ENCODE data around the gene WSCD1. TPM values are rescaled to one million over a fixed set of nuclear protein-coding genes. Genes with fewer than 3 reads are reported as not detected.

Gene WSCD1
- total RNA-seq, 1 donor: under 0.01 TPM

- no peak for TF ChIP-seq CTCF (IDR thresholded peaks at IDR 0.05; ENCODE audit: insufficient read depth, low read depth, low read length)
- no peak for DNase-seq (ENCODE audit: low read depth)
- H3K4me3 ChIP-seq (ENCODE audit: low read depth, low read length): no peak overlapping the region
Observed at GRCh38 chr17:6096201-6097004, 26.2 kb downstream of the WSCD1 start.

GRCh38 chr17:6097005-6097279 lies 26.8 kb downstream of the WSCD1 start:
- DNase-seq (ENCODE audit: low read depth): no peak
- no peak overlapping the region for H3K4me3 ChIP-seq (ENCODE audit: low read depth, low read length)
- no peak for TF ChIP-seq CTCF (IDR thresholded peaks at IDR 0.05; ENCODE audit: insufficient read depth, low read depth, low read length)

GRCh38 chr17:6098050-6098822 lies 28.1 kb downstream of the WSCD1 start:
- TF ChIP-seq CTCF (IDR thresholded peaks at IDR 0.05; ENCODE audit: insufficient read depth, low read depth, low read length): no peak
- H3K4me3 ChIP-seq (ENCODE audit: low read depth, low read length): no peak overlapping the region
- DNase-seq (ENCODE audit: low read depth): no peak

- DNase-seq (ENCODE audit: low read depth): no peak
- H3K4me3 ChIP-seq (ENCODE audit: low read depth, low read length): no peak overlapping the region
- TF ChIP-seq CTCF (IDR thresholded peaks at IDR 0.05; ENCODE audit: insufficient read depth, low read depth, low read length): no peak
Observed at GRCh38 chr17:6098823-6099180, 28.6 kb downstream of the WSCD1 start.

- DNase-seq (ENCODE audit: low read depth): no peak
- TF ChIP-seq CTCF (IDR thresholded peaks at IDR 0.05; ENCODE audit: insufficient read depth, low read depth, low read length): no peak
- no peak overlapping the region for H3K4me3 ChIP-seq (ENCODE audit: low read depth, low read length)
Observed at GRCh38 chr17:6099492-6099891, 29.3 kb downstream of the WSCD1 start.

GRCh38 chr17:6100146-6100545 lies 30.0 kb downstream of the WSCD1 start:
- no peak overlapping the region for H3K4me3 ChIP-seq (ENCODE audit: low read depth, low read length)
- no peak for TF ChIP-seq CTCF (IDR thresholded peaks at IDR 0.05; ENCODE audit: insufficient read depth, low read depth, low read length)
- no peak for DNase-seq (ENCODE audit: low read depth)

Data from fibroblast of villous mesenchyme (primary cell).